MM.1S (cell line): ENCODE data around the gene SEZ6L.

Experiments
- DNase-seq: peaks from one replicate; pipeline ENCODE4 v3.0.0-alpha.2; 2015
- H2AFZ ChIP-seq: fragments of 300-600 bp; sonication (generic); 2 replicates; pipeline ENCODE4 v1.6.0; 2016; ENCODE audit warnings: antibody characterized with exemption, low read length
- H3F3A ChIP-seq: fragments of 300-600 bp; sonication (generic); 2 replicates; pipeline ENCODE4 v1.6.1; 2016; ENCODE audit warnings: mild to moderate bottlenecking, antibody characterized with exemption, low read length, moderate library complexity, mixed read lengths; ENCODE audit not compliant: insufficient read depth
- H3K27ac ChIP-seq: fragments of 300-600 bp; sonication (generic); 2 replicates; pipeline ENCODE4 v1.5.1; 2016; ENCODE audit warnings: mild to moderate bottlenecking, low read length
- H3K27me3 ChIP-seq: fragments of 300-600 bp; sonication (generic); replicated peaks from 2 replicates; pipeline ENCODE4 v1.6.0; 2016; ENCODE audit warnings: low read length; ENCODE audit not compliant: insufficient read depth
- H3K36me3 ChIP-seq: fragments of 300-600 bp; sonication (generic); replicated peaks from 2 replicates; pipeline ENCODE4 v1.6.1; 2016; ENCODE audit warnings: mild to moderate bottlenecking, low read length, mixed read lengths; ENCODE audit not compliant: insufficient read depth
- H3K4me1 ChIP-seq: fragments of 300-600 bp; sonication (generic); 2 replicates; pipeline ENCODE4 v1.6.1; 2016; ENCODE audit warnings: low read length, mixed read lengths
- H3K4me2 ChIP-seq: fragments of 300-600 bp; sonication (generic); 2 replicates; pipeline ENCODE4 v1.6.0; 2016; ENCODE audit warnings: low read depth, low read length
- H3K4me3 ChIP-seq: fragments of 300-600 bp; sonication (generic); 2 replicates; pipeline ENCODE4 v1.5.1; 2016; ENCODE audit warnings: low read length, mixed read lengths
- H3K79me2 ChIP-seq: fragments of 300-600 bp; sonication (generic); 2 replicates; pipeline ENCODE4 v1.6.1; 2016; ENCODE audit warnings: mixed run types, low read length, mixed read lengths
- H3K9ac ChIP-seq: fragments of 300-600 bp; sonication (generic); 2 replicates; pipeline ENCODE4 v1.6.1; 2016; ENCODE audit warnings: low read length, mixed read lengths
- H3K9me2 ChIP-seq: fragments of 300-600 bp; sonication (generic); replicated peaks from 2 replicates; pipeline ENCODE4 v1.6.1; 2016; ENCODE audit warnings: mild to moderate bottlenecking, low read length, mixed read lengths; ENCODE audit not compliant: insufficient read depth
- H3K9me3 ChIP-seq: fragments of 300-600 bp; sonication (generic); replicated peaks from 2 replicates; pipeline ENCODE4 v1.6.1; 2016; ENCODE audit warnings: mild to moderate bottlenecking, low read length, mixed read lengths; ENCODE audit not compliant: insufficient read depth
- H4K20me1 ChIP-seq: fragments of 300-600 bp; sonication (generic); 2 replicates; pipeline ENCODE4 v1.6.1; 2016; ENCODE audit warnings: mild to moderate bottlenecking, low read length, moderate library complexity, mixed read lengths; ENCODE audit not compliant: insufficient read depth
- EZH2 ChIP-seq: fragments of 300-600 bp; sonication (generic); optimal IDR thresholded peaks from 2 replicates; pipeline ENCODE3; 2017; ENCODE audit warnings: low read depth, mild to moderate bottlenecking, antibody characterized with exemption, low read length, mixed read lengths
- EZH2phosphoT487 ChIP-seq: fragments of 300-600 bp; sonication (generic); IDR thresholded peaks from 2 replicates; pipeline ENCODE4 v1.6.1; 2018; ENCODE audit warnings: antibody characterized with exemption, low read length
- TF ChIP-seq, protein P1 (sequence below): fragments of 300-600 bp; sonication (generic); IDR thresholded peaks from 2 replicates; pipeline ENCODE4 v1.5.1; 2016; ENCODE audit warnings: antibody characterized with exemption, low read length, mixed read lengths

Gene SEZ6L

DNA sequence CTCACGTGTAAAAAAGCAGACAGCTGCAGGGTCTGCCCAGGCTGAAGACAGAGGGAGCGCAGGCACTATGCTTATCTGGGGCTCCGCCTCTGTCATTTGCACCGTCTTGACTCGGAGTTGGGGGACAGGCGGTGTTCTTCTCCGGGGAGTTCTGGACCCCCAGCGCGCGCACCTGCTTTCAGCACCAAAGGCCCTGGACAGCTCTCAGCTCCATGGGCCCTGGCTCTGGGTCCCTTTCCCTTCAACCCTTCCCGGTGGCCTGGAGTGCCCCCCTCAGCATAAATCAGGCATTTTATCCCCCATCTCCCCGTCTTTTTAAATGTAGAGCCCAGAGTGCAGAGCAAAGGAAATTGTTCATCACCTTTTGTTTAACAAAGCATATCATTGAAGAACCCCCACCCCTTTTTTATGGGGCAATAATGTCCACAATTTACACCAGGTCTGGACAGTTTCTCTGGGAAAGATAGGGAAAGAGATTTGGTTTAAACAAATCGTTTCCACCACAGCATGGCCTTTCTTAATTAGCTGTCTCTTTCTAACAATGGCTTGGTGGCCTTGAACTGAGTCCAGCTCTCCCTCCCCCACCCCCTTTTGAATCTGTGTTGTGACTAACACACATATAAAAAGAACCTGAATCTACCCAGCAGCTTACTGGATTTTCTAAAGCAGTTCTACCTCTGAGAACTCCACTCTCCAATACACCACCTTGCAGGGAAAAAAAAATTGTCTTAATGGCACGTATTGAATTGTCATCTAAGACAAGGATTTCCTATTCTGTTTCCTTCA is 1.7 kb downstream of the SEZ6L start:
- TF ChIP-seq, protein P1, sequence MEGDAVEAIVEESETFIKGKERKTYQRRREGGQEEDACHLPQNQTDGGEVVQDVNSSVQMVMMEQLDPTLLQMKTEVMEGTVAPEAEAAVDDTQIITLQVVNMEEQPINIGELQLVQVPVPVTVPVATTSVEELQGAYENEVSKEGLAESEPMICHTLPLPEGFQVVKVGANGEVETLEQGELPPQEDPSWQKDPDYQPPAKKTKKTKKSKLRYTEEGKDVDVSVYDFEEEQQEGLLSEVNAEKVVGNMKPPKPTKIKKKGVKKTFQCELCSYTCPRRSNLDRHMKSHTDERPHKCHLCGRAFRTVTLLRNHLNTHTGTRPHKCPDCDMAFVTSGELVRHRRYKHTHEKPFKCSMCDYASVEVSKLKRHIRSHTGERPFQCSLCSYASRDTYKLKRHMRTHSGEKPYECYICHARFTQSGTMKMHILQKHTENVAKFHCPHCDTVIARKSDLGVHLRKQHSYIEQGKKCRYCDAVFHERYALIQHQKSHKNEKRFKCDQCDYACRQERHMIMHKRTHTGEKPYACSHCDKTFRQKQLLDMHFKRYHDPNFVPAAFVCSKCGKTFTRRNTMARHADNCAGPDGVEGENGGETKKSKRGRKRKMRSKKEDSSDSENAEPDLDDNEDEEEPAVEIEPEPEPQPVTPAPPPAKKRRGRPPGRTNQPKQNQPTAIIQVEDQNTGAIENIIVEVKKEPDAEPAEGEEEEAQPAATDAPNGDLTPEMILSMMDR, result no peak
- no peak for TF ChIP-seq EZH2
- TF ChIP-seq EZH2phosphoT487, result no peak
- Histone ChIP-seq H3K79me2 (no peaks in the 10 kb centered on the region), H2AFZ (no peak overlapping the region), H4K20me1 (no peaks in the 10 kb centered on the region), H3K4me2 (no peak overlapping the region), H3K9me2 (no peaks in the 10 kb centered on the region), H3K9ac (no peak overlapping the region), H3K4me1 (no peaks in the 10 kb centered on the region), H3F3A (no peaks in the 10 kb centered on the region), H3K36me3 (no peaks in the 10 kb centered on the region), H3K4me3 (no peak overlapping the region), H3K27ac (no peak overlapping the region), H3K27me3 (peaks cover 67% of the 10 kb centered on the region), H3K9me3 (no peaks in the 10 kb centered on the region)
- DNase-seq, result no peak

DNA sequence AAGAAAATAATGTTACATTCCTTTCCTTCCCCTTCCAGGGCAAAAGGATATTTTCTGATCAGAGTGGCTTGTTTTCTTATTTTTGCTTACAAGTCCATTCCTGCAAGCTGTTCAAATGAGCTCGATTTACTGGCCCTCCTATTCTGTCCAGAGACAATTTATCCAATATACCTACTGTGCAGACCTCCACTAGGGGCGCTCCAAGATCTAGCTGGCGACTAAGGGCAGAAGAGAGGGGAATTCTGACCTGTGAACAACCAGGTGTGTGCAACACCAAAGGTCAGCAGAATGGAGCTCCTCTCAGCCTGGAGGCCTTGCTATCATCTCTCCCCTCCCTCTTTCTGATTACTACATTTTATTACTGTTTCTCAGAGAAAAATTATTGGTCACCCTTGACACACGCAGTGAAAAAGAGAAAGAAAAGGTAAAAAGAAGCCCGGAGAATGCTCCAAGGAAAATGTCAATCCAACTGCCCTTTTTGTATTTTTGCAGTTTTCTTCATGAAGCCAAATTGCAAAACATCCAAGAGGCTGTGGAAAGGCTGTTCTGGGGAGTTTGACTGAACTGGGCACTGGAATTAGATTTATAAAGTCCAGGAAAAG is 3.2 kb downstream of the SEZ6L start:
- Histone ChIP-seq H3K36me3 (no peaks in the 10 kb centered on the region), H3K4me1 (no peaks in the 10 kb centered on the region), H3K27ac (no peak overlapping the region), H3K4me3 (no peak overlapping the region), H3K9me3 (no peaks in the 10 kb centered on the region), H3K27me3 (peaks cover 74% of the 10 kb centered on the region), H2AFZ (no peak overlapping the region), H3K9me2 (no peaks in the 10 kb centered on the region), H3K9ac (no peak overlapping the region), H3K4me2 (no peak overlapping the region), H3K79me2 (no peaks in the 10 kb centered on the region), H3F3A (no peaks in the 10 kb centered on the region), H4K20me1 (no peaks in the 10 kb centered on the region)
- peak; percentile 56 for DNase-seq
- TF ChIP-seq EZH2phosphoT487 (no peak), EZH2 (no peak)
- TF ChIP-seq, protein P1, result peak; percentile 69

DNA sequence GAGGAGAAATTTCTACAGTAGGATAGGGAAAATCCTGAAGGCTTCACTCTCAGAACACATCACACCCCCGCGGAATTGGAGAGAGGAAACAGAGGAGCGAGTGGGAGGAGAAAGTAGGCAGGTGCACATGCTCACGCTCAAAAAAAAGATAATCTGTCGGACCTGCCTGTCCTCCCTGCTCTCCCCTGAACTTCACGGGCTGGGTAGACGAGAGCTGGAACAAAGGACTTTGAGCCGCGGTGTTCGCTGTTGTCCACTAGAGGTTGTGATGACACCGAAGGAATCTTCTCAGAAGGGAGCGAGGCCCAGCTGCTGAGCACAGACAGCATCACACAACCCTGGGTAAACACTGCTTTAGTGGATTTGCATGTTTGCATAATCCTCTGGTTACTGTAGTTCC is 5.0 kb downstream of the SEZ6L start:
- Histone ChIP-seq H3K4me3 (no peak overlapping the region), H3K36me3 (no peaks in the 10 kb centered on the region), H3K9ac (no peak overlapping the region), H3K9me2 (no peaks in the 10 kb centered on the region), H3K27ac (no peak overlapping the region), H3F3A (no peaks in the 10 kb centered on the region), H3K4me1 (no peaks in the 10 kb centered on the region), H3K4me2 (no peak overlapping the region), H3K9me3 (no peaks in the 10 kb centered on the region), H4K20me1 (no peaks in the 10 kb centered on the region), H3K27me3 (peaks cover 67% of the 10 kb centered on the region), H3K79me2 (no peaks in the 10 kb centered on the region), H2AFZ (no peak overlapping the region)
- TF ChIP-seq EZH2 (no peak), EZH2phosphoT487 (no peak)
- TF ChIP-seq, protein P1, result no peak
- no peak for DNase-seq
